LNCAP (cell line): Measurements from ENCODE around the gene XBP1.

Experiments
- CTCF ChIP-seq: fragments of 450-650 bp; IDR thresholded peaks from 2 replicates; pipeline ENCODE4 v1.5.1; 2017; ENCODE audit warnings: mild to moderate bottlenecking

Gene XBP1

GRCh38 chr22:28833276-28833923, 33.0 kb upstream of the XBP1 start:
- TF ChIP-seq CTCF: no peak

- TF ChIP-seq CTCF: no peak
Observed at GRCh38 chr22:28832731-28833130, 32.4 kb upstream of the XBP1 start.

- no peak for TF ChIP-seq CTCF
Observed at GRCh38 chr22:28831140-28832072, 31.0 kb upstream of the XBP1 start.

- TF ChIP-seq CTCF: no peak
Observed at GRCh38 chr22:28830441-28830840, 30.1 kb upstream of the XBP1 start.

- TF ChIP-seq CTCF: peak; percentile 98
Observed at GRCh38 chr22:28829358-28830181, 29.2 kb upstream of the XBP1 start.

DNA sequence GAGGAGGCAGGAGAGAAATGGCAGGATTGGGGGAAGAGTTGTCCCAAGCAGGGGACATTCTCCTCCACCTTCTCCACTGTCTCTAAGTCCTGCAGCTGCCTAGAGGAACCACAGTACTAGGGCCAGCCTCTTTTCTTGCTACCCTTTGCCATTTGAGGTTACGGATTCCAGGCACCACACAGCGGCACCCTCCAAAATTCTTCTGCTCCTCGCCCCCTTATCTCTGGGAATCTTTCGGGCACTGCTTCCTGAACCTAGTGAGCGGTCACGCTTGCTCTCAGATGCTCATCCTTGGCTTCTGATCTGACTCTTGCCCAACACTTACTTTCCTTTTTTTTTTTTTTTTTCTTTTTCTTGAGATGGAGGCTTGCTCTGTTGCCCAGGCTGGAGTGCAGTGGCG, 26.6 kb upstream of the XBP1 start:
- TF ChIP-seq CTCF: no peak

DNA sequence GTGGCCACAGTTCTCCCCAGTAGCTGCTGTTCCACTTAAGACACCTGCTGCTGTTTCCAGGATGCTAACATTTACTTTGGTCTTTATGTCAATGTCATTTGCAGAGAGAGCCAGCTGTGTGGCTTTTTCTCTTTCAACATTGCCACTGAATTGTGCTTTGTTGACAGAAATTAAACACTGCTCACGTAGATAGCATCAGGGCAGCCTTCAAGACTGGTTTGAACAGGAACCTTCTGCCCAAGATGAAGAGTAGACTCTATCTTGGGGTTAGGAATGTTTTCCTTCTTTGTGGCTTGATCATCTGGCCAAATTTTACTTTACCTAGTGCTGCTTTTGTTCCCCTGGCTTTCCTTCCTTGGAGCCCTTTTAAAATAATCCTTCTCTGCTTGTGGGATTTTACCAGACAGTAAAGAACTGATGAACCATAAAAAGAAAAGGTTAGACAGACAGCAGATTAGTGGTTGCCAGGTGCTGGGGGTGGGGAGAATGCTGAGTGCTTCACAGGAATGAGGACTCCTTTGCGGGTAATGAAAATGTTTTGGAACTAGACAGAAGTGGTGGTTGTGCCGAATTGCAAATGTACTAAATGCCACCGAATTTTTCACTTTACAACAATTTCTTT, 22.7 kb upstream of the XBP1 start:
- TF ChIP-seq CTCF: no peak
